Thyroid gland (tissue), 4 donors: ENCODE measurements around the gene SFT2D2.

Experiments
- POLR2A ChIP-seq, 2 donors: fragments of 450-650 bp; IDR thresholded peaks; one replicate each; pipeline ENCODE4 v1.6.1; 2017; ENCODE audit warnings: antibody characterized with exemption in 2 of 2, mild to moderate bottlenecking in 2 of 2, moderate library complexity in 1 of 2
- TF ChIP-seq, protein P1 (sequence below), 6 experiments: fragments of 200-600 bp in 3 of 6; fragments of 450-650 bp in 3 of 6; sonication (generic) in 3 of 6; IDR thresholded peaks; one replicate each; pipeline ENCODE4 v1.5.1; 2016 to 2019; ENCODE audit warnings: antibody characterized with exemption in 6 of 6, mild to moderate bottlenecking in 2 of 6, inconsistent platforms in 1 of 6, moderate library complexity in 1 of 6

GRCh38 chr1:168279253-168279652, 53.4 kb downstream of the SFT2D2 start:
- TF ChIP-seq, protein P1, sequence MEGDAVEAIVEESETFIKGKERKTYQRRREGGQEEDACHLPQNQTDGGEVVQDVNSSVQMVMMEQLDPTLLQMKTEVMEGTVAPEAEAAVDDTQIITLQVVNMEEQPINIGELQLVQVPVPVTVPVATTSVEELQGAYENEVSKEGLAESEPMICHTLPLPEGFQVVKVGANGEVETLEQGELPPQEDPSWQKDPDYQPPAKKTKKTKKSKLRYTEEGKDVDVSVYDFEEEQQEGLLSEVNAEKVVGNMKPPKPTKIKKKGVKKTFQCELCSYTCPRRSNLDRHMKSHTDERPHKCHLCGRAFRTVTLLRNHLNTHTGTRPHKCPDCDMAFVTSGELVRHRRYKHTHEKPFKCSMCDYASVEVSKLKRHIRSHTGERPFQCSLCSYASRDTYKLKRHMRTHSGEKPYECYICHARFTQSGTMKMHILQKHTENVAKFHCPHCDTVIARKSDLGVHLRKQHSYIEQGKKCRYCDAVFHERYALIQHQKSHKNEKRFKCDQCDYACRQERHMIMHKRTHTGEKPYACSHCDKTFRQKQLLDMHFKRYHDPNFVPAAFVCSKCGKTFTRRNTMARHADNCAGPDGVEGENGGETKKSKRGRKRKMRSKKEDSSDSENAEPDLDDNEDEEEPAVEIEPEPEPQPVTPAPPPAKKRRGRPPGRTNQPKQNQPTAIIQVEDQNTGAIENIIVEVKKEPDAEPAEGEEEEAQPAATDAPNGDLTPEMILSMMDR (IDR thresholded peaks at IDR 0.05): no peak
- TF ChIP-seq POLR2A (IDR thresholded peaks at IDR 0.05): no peak
